HEK293 (cell line): ENCODE results near the gene SCGB1C2.

Source experiments
- CTCF ChIA-PET: fragments of 350-600 bp; formaldehyde crosslinking; extraction: SDS; loops from one replicate; lab custom pipeline; 2021; ENCODE audit warnings: antibody characterized with exemption; lab: Yijun Ruan, JAX
- POLR2A ChIA-PET: fragments of 300-600 bp; formaldehyde crosslinking; extraction: SDS; loops from one replicate; lab custom pipeline; 2020; ENCODE audit warnings: antibody characterized with exemption, inconsistent platforms; lab: Yijun Ruan, JAX
- H3K27ac ChIP-seq: fragments of 200-500 bp; sonication (Bioruptor generic); 2 replicates; pipeline ENCODE4 v1.5.1; 2014; ENCODE audit warnings: low read depth, low read length, control low read depth, inconsistent platforms; ENCODE audit errors: extremely low read depth
- H3K36me3 ChIP-seq, 2 experiments: fragments of 200-500 bp in 1 of 2; sonication (Bioruptor generic) in 1 of 2; 1 replicate in 1 of 2; 2 replicates in 1 of 2; pipeline ENCODE4 v1.5.1; 2014 to 2017; ENCODE audit warnings: inconsistent platforms in 2 of 2, low read length in 2 of 2; ENCODE audit not compliant: control insufficient read depth in 2 of 2, insufficient read depth in 1 of 2
- H3K4me1 ChIP-seq: fragments of 200-500 bp; sonication (Bioruptor generic); 2 replicates; pipeline ENCODE4 v1.5.1; 2014; ENCODE audit warnings: mild to moderate bottlenecking, low read length, inconsistent platforms; ENCODE audit not compliant: control insufficient read depth, insufficient read depth
- H3K4me3 ChIP-seq: 2 replicates; pipeline ENCODE4 v1.5.1; 2011; ENCODE audit warnings: low read depth, mild to moderate bottlenecking, control low read depth, low read length, moderate library complexity
- H3K9me3 ChIP-seq: fragments of 200-500 bp; sonication (Bioruptor generic); 2 replicates; pipeline ENCODE4 v1.5.1; 2014; ENCODE audit warnings: low read depth, low read length, inconsistent platforms; ENCODE audit not compliant: control insufficient read depth, insufficient read depth
- KLF10 ChIP-seq: fragments of 450-650 bp; IDR thresholded peaks from 2 replicates; pipeline ENCODE4 v1.5.1; 2018; ENCODE audit warnings: missing biosample characterization, mild to moderate bottlenecking, missing genetic modification characterization
- MZF1 ChIP-seq: fragments of 450-650 bp; formaldehyde crosslinking; IDR thresholded peaks from 2 replicates; pipeline ENCODE4 v1.5.1; 2017; ENCODE audit warnings: missing biosample characterization, missing genetic modification characterization, borderline replicate concordance
- ZBTB17 ChIP-seq: fragments of 450-650 bp; formaldehyde crosslinking; IDR thresholded peaks from 2 replicates; pipeline ENCODE4 v1.5.1; 2016; ENCODE audit warnings: missing biosample characterization, missing genetic modification characterization
- ZIC2 ChIP-seq: fragments of 450-650 bp; formaldehyde crosslinking; IDR thresholded peaks from 2 replicates; pipeline ENCODE4 v1.5.1; 2016; ENCODE audit warnings: missing biosample characterization, missing genetic modification characterization
- ZNF146 ChIP-seq: fragments of 450-650 bp; formaldehyde crosslinking; IDR thresholded peaks from 2 replicates; pipeline ENCODE4 v1.5.1; 2016; ENCODE audit warnings: missing biosample characterization, missing genetic modification characterization
- ZNF223 ChIP-seq: fragments of 450-650 bp; formaldehyde crosslinking; IDR thresholded peaks from 2 replicates; pipeline ENCODE4 v1.5.1; 2016; ENCODE audit warnings: missing biosample characterization, missing genetic modification characterization
- ZNF24 ChIP-seq: fragments of 450-650 bp; formaldehyde crosslinking; IDR thresholded peaks from 2 replicates; pipeline ENCODE4 v1.5.1; 2016; ENCODE audit warnings: missing biosample characterization, missing genetic modification characterization
- ZNF26 ChIP-seq: fragments of 450-650 bp; formaldehyde crosslinking; IDR thresholded peaks from 2 replicates; pipeline ENCODE4 v1.5.1; 2016; ENCODE audit warnings: missing biosample characterization, missing genetic modification characterization
- ZNF292 ChIP-seq: fragments of 450-650 bp; formaldehyde crosslinking; IDR thresholded peaks from 2 replicates; pipeline ENCODE4 v1.5.1; 2016; ENCODE audit warnings: low read depth, missing biosample characterization, missing genetic modification characterization, borderline replicate concordance
- ZNF341 ChIP-seq: fragments of 450-650 bp; formaldehyde crosslinking; IDR thresholded peaks from 2 replicates; pipeline ENCODE4; 2016; ENCODE audit warnings: low read depth, missing biosample characterization, missing genetic modification characterization
- ZNF426 ChIP-seq: fragments of 450-650 bp; formaldehyde crosslinking; IDR thresholded peaks from 2 replicates; pipeline ENCODE4 v1.5.1; 2017; ENCODE audit warnings: missing biosample characterization, missing genetic modification characterization, mild to moderate bottlenecking, inconsistent platforms, moderate library complexity
- ZNF521 ChIP-seq: fragments of 450-650 bp; formaldehyde crosslinking; IDR thresholded peaks from 2 replicates; pipeline ENCODE4 v1.5.1; 2017; ENCODE audit warnings: missing biosample characterization, mild to moderate bottlenecking, missing genetic modification characterization
- ZNF600 ChIP-seq: fragments of 450-650 bp; formaldehyde crosslinking; IDR thresholded peaks from 2 replicates; pipeline ENCODE4 v1.5.1; 2016; ENCODE audit warnings: missing biosample characterization, missing genetic modification characterization
- ZNF768 ChIP-seq: fragments of 450-650 bp; formaldehyde crosslinking; IDR thresholded peaks from 2 replicates; pipeline ENCODE4 v1.5.1; 2018; ENCODE audit warnings: missing biosample characterization, mild to moderate bottlenecking, missing genetic modification characterization
- TF ChIP-seq, protein P1 (sequence below): fragments of 450-650 bp; formaldehyde crosslinking; IDR thresholded peaks from 2 replicates; pipeline ENCODE4 v1.5.1; 2016; ENCODE audit warnings: missing biosample characterization, missing genetic modification characterization, borderline replicate concordance
- TF ChIP-seq, protein P2 (sequence below): fragments of 450-650 bp; formaldehyde crosslinking; IDR thresholded peaks from 2 replicates; pipeline ENCODE4 v1.5.1; 2016; ENCODE audit warnings: missing biosample characterization, missing genetic modification characterization, borderline replicate concordance

SCGB1C2 gene

GRCh38 chr17:142102-142661 lies 4.8 kb downstream of the SCGB1C2 start:
- Histone ChIP-seq H3K4me1 (no peaks in the 10 kb centered on the region), H3K27ac (no peak overlapping the region), H3K36me3 (no peaks in the 10 kb centered on the region), H3K9me3 (no peaks in the 10 kb centered on the region), H3K4me3 (no peak overlapping the region)
- CTCF ChIA-PET = interaction anchor here (0.6 to 0.9 kb wide), 3 partner anchors 244 to 857 kb away, joined by 3 read pairs; no protein-coding TSS in a partner anchor
- POLR2A ChIA-PET = no interaction called here
- TF ChIP-seq, protein P1, sequence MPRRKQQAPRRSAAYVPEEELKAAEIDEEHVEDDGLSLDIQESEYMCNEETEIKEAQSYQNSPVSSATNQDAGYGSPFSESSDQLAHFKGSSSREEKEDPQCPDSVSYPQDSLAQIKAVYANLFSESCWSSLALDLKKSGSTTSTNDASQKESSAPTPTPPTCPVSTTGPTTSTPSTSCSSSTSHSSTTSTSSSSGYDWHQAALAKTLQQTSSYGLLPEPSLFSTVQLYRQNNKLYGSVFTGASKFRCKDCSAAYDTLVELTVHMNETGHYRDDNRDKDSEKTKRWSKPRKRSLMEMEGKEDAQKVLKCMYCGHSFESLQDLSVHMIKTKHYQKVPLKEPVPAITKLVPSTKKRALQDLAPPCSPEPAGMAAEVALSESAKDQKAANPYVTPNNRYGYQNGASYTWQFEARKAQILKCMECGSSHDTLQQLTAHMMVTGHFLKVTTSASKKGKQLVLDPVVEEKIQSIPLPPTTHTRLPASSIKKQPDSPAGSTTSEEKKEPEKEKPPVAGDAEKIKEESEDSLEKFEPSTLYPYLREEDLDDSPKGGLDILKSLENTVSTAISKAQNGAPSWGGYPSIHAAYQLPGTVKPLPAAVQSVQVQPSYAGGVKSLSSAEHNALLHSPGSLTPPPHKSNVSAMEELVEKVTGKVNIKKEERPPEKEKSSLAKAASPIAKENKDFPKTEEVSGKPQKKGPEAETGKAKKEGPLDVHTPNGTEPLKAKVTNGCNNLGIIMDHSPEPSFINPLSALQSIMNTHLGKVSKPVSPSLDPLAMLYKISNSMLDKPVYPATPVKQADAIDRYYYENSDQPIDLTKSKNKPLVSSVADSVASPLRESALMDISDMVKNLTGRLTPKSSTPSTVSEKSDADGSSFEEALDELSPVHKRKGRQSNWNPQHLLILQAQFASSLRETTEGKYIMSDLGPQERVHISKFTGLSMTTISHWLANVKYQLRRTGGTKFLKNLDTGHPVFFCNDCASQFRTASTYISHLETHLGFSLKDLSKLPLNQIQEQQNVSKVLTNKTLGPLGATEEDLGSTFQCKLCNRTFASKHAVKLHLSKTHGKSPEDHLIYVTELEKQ (tag by site-specific recombination) = no peak
- TF ChIP-seq ZNF341 (tag by site-specific recombination) = 0 out of 2 replicates have a peak, but pooled peaks have one; percentile 41
- peak; percentile 69 for TF ChIP-seq ZBTB17 (tag by site-specific recombination)

- H3K4me1 ChIP-seq = no peaks in the 10 kb centered on the region
- CTCF ChIA-PET = interaction anchor here (0.6 to 2.1 kb wide), 2 partner anchors 269 to 557 kb away, joined by 3 to 7 read pairs; no protein-coding TSS in a partner anchor
- no peaks in the 10 kb centered on the region for H3K36me3 ChIP-seq
- POLR2A ChIA-PET = interaction anchor here (0.6 to 0.7 kb wide), 2 partner anchors 424 to 837 kb away, joined by 4 to 6 read pairs; no protein-coding TSS in a partner anchor
- no peak overlapping the region for H3K27ac ChIP-seq
- H3K9me3 ChIP-seq = no peaks in the 10 kb centered on the region
- no peak for TF ChIP-seq ZNF24 (tag by site-specific recombination)
- no peak for TF ChIP-seq ZNF768
- no peak for TF ChIP-seq ZNF26 (tag by site-specific recombination)
- no peak for TF ChIP-seq MZF1 (tag by site-specific recombination)
- no peak for TF ChIP-seq ZNF292
- no peak for TF ChIP-seq ZNF600 (tag by site-specific recombination)
- no peak for TF ChIP-seq ZIC2
- no peak for TF ChIP-seq KLF10 (tag by site-specific recombination)
- TF ChIP-seq ZNF146 (tag by site-specific recombination) = no peak
- no peak for TF ChIP-seq ZNF223
- no peak for TF ChIP-seq ZNF521 (tag by site-specific recombination)
- TF ChIP-seq, protein P2, sequence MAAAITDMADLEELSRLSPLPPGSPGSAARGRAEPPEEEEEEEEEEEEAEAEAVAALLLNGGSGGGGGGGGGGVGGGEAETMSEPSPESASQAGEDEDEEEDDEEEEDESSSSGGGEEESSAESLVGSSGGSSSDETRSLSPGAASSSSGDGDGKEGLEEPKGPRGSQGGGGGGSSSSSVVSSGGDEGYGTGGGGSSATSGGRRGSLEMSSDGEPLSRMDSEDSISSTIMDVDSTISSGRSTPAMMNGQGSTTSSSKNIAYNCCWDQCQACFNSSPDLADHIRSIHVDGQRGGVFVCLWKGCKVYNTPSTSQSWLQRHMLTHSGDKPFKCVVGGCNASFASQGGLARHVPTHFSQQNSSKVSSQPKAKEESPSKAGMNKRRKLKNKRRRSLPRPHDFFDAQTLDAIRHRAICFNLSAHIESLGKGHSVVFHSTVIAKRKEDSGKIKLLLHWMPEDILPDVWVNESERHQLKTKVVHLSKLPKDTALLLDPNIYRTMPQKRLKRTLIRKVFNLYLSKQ (tag by site-specific recombination) = no peak
- no peak for TF ChIP-seq ZNF426 (tag by site-specific recombination)
- no peak overlapping the region for H3K4me3 ChIP-seq
Observed at GRCh38 chr17:142876-143784, 5.8 kb downstream of the SCGB1C2 start.
